H1 (cell line): ENCODE measurements around the gene TNFSF11. TPM values are rescaled to one million over a fixed set of nuclear protein-coding genes. Genes with fewer than 3 reads are reported as not detected.
A peak's percentile ranks its signal among the peaks of the same experiment; 100 is the strongest.

Source experiments
- CTCF ChIA-PET: fragments of 300-600 bp; sonication (Branson Sonifier 250); formaldehyde crosslinking; loops from one replicate; lab custom pipeline; 2021; ENCODE audit not compliant: partially characterized antibody; lab: Charles Lee
- POLR2A ChIA-PET: fragments of 300-600 bp; sonication (Branson Sonifier 250); formaldehyde crosslinking; loops from one replicate; lab custom pipeline; 2021; ENCODE audit warnings: inconsistent platforms; ENCODE audit not compliant: partially characterized antibody; lab: Charles Lee
- DNase-seq, 2 experiments: peaks; one replicate each; pipeline versions ENCODE4 v3.0.0 to v3.0.0-alpha.2; 2010 to 2022; ENCODE audit warnings: low spot score in 2 of 2, low read depth in 1 of 2, mixed read lengths in 1 of 2
- FAIRE-seq: peaks from 2 replicates; lab custom pipeline; 2011; peaks lifted over from hg19 to GRCh38; lab: Jason Lieb, UNC
- H2AFZ ChIP-seq: 2 replicates; pipeline ENCODE4 v1.8.1; 2012; ENCODE audit warnings: low read length, inconsistent platforms
- H2AK5ac ChIP-seq: 2 replicates; pipeline ENCODE4 v1.6.1; 2013; ENCODE audit warnings: low read depth, low read length
- H2BK120ac ChIP-seq: replicated peaks from 2 replicates; pipeline ENCODE3; 2013; ENCODE audit warnings: low read depth, low read length, inconsistent platforms
- H2BK12ac ChIP-seq: 2 replicates; pipeline ENCODE4 v1.6.1; 2013; ENCODE audit warnings: low read depth, low read length
- H2BK15ac ChIP-seq: 2 replicates; pipeline ENCODE4 v1.6.1; 2013; ENCODE audit warnings: low read length
- H2BK20ac ChIP-seq: 2 replicates; pipeline ENCODE4 v1.6.1; 2013; ENCODE audit warnings: low read length
- H2BK5ac ChIP-seq: 2 replicates; pipeline ENCODE4 v1.6.1; 2013; ENCODE audit warnings: low read depth, low read length
- H3K14ac ChIP-seq: 2 replicates; pipeline ENCODE4 v1.6.1; 2013; ENCODE audit warnings: inconsistent platforms; ENCODE audit not compliant: insufficient read length
- H3K18ac ChIP-seq: 2 replicates; pipeline ENCODE4 v1.6.1; 2013; ENCODE audit warnings: low read length; ENCODE audit errors: extremely low read depth
- H3K23ac ChIP-seq: 2 replicates; pipeline ENCODE4 v1.6.1; 2013; ENCODE audit warnings: inconsistent platforms; ENCODE audit not compliant: insufficient read length
- H3K23me2 ChIP-seq: 2 replicates; pipeline ENCODE4 v1.6.1; 2013; ENCODE audit warnings: low read depth, low read length
- H3K27ac ChIP-seq: 2 replicates; pipeline ENCODE4 v1.6.1; 2011; ENCODE audit warnings: low read depth, low read length, inconsistent platforms
- H3K27me3 ChIP-seq, 4 experiments: replicated peaks in 1 of 4; 1 replicate in 1 of 4; 2 replicates in 3 of 4; pipeline versions ENCODE4 v1.6.1 to v1.8.1; 2011 to 2013; ENCODE audit warnings: low read length in 3 of 4, mild to moderate bottlenecking in 3 of 4, inconsistent platforms in 2 of 4, mixed read lengths in 2 of 4, moderate library complexity in 1 of 4; ENCODE audit not compliant: control insufficient read depth in 3 of 4, insufficient read depth in 3 of 4; ENCODE audit errors: extremely low read depth in 1 of 4
- H3K36me3 ChIP-seq, 4 experiments: 2 replicates each; pipeline versions ENCODE4 v1.6.1 to v1.8.1; 2011 to 2013; ENCODE audit warnings: mild to moderate bottlenecking in 4 of 4, low read length in 3 of 4, moderate library complexity in 2 of 4, control low read depth in 1 of 4, inconsistent platforms in 1 of 4; ENCODE audit not compliant: insufficient read depth in 4 of 4, control insufficient read depth in 2 of 4
- H3K4ac ChIP-seq: replicated peaks from 2 replicates; pipeline ENCODE3; 2013; ENCODE audit warnings: low read length, low read depth, mixed read lengths, inconsistent platforms; ENCODE audit not compliant: insufficient read length
- H3K4me1 ChIP-seq, 4 experiments: replicated peaks in 1 of 4; 1 replicate in 1 of 4; 2 replicates in 3 of 4; pipeline versions ENCODE4 v1.6.1 to v1.8.1; 2011 to 2013; ENCODE audit warnings: low read length in 3 of 4, inconsistent platforms in 2 of 4, mixed read lengths in 1 of 4; ENCODE audit not compliant: insufficient read depth in 4 of 4, control insufficient read depth in 3 of 4
- H3K4me2 ChIP-seq, 2 experiments: 2 replicates each; pipeline versions ENCODE4 v1.6.1 to v1.8.1; 2011 to 2013; ENCODE audit warnings: low read depth in 2 of 2, low read length in 2 of 2, control low read depth in 1 of 2, inconsistent platforms in 1 of 2, mild to moderate bottlenecking in 1 of 2; ENCODE audit not compliant: insufficient read depth in 1 of 2
- H3K4me3 ChIP-seq, 4 experiments: fragments of 200-600, 300-600 bp in 1 of 4; sonication (generic), shearing (Covaris generic), sonication (Bioruptor Twin) in 1 of 4; 2 replicates each; pipeline versions ENCODE4 v1.5.1 to v1.8.1; 2011 to 2016; ENCODE audit warnings: low read length in 4 of 4, low read depth in 3 of 4, control low read depth in 2 of 4, inconsistent platforms in 2 of 4, mild to moderate bottlenecking in 2 of 4, mixed read lengths in 1 of 4, moderate library complexity in 1 of 4; ENCODE audit not compliant: insufficient read depth in 2 of 4; ENCODE audit errors: extremely low read depth in 1 of 4
- H3K56ac ChIP-seq: replicated peaks from 2 replicates; pipeline ENCODE3; 2013; ENCODE audit warnings: low read depth, mild to moderate bottlenecking, mixed read lengths, low read length, inconsistent platforms; ENCODE audit not compliant: insufficient read length
- H3K79me1 ChIP-seq: 2 replicates; pipeline ENCODE4 v1.6.1; 2013; ENCODE audit warnings: low read depth, low read length, control low read depth
- H3K79me2 ChIP-seq, 2 experiments: 2 replicates each; pipeline versions ENCODE4 v1.6.1 to v1.8.1; 2012 to 2013; ENCODE audit warnings: low read length in 2 of 2, mild to moderate bottlenecking in 2 of 2, inconsistent platforms in 1 of 2; ENCODE audit not compliant: insufficient read depth in 2 of 2, control insufficient read depth in 1 of 2
- H3K9ac ChIP-seq, 4 experiments: replicated peaks in 1 of 4; 1 replicate in 1 of 4; 2 replicates in 3 of 4; pipeline versions ENCODE4 v1.6.1 to v1.8.1; 2011 to 2013; ENCODE audit warnings: low read depth in 3 of 4, low read length in 3 of 4, control low read depth in 2 of 4, mild to moderate bottlenecking in 2 of 4, moderate library complexity in 2 of 4, inconsistent platforms in 1 of 4; ENCODE audit errors: extremely low read depth in 1 of 4
- H3K9me3 ChIP-seq, 2 experiments: 2 replicates each; pipeline versions ENCODE4 v1.6.1 to v1.8.1; 2012 to 2013; ENCODE audit warnings: mild to moderate bottlenecking in 2 of 2, moderate library complexity in 2 of 2, control low read depth in 1 of 2, inconsistent platforms in 1 of 2, low read depth in 1 of 2, low read length in 1 of 2, mixed read lengths in 1 of 2; ENCODE audit not compliant: insufficient read depth in 2 of 2
- H4K20me1 ChIP-seq, 2 experiments: replicated peaks in 1 of 2; 2 replicates each; pipeline versions ENCODE3 to v1.8.1; 2011 to 2013; ENCODE audit warnings: inconsistent platforms in 2 of 2, low read length in 2 of 2, mild to moderate bottlenecking in 1 of 2; ENCODE audit not compliant: insufficient read depth in 2 of 2, control insufficient read depth in 1 of 2
- H4K5ac ChIP-seq: 2 replicates; pipeline ENCODE4 v1.6.1; 2013; ENCODE audit warnings: low read length, low read depth, mixed read lengths, inconsistent platforms; ENCODE audit not compliant: insufficient read length
- H4K8ac ChIP-seq: 2 replicates; pipeline ENCODE4 v1.8.0; 2013; ENCODE audit warnings: mild to moderate bottlenecking, moderate library complexity, low read length, inconsistent platforms; ENCODE audit not compliant: insufficient read depth; ENCODE audit errors: extremely low read depth
- H4K91ac ChIP-seq: replicated peaks from 2 replicates; pipeline ENCODE3; 2013; ENCODE audit warnings: low read length, mixed read lengths, inconsistent platforms; ENCODE audit not compliant: insufficient read length
- BCL11A ChIP-seq, 2 experiments: IDR thresholded peaks; one replicate each; pipeline ENCODE4 v1.6.1; 2011; ENCODE audit warnings: low read depth in 2 of 2, low read length in 2 of 2, mild to moderate bottlenecking in 2 of 2
- CEBPB ChIP-seq: IDR thresholded peaks from 2 replicates; pipeline ENCODE4 v1.6.1; 2012; ENCODE audit warnings: low read depth, low read length
- E2F6 ChIP-seq: IDR thresholded peaks from 2 replicates; pipeline ENCODE4 v1.6.1; 2012; ENCODE audit warnings: inconsistent platforms
- EP300 ChIP-seq, 2 experiments: IDR thresholded peaks; 1 replicate in 1 of 2; 2 replicates in 1 of 2; pipeline ENCODE4 v1.6.1; 2011 to 2012; ENCODE audit warnings: low read depth in 2 of 2, low read length in 2 of 2, mild to moderate bottlenecking in 2 of 2, borderline replicate concordance in 1 of 2, inconsistent platforms in 1 of 2, moderate library complexity in 1 of 2
- GABPA ChIP-seq: IDR thresholded peaks from 2 replicates; pipeline ENCODE4 v1.6.1; 2011; ENCODE audit warnings: mild to moderate bottlenecking, low read length, moderate library complexity, borderline replicate concordance; ENCODE audit not compliant: insufficient read depth
- MAFK ChIP-seq: IDR thresholded peaks from 2 replicates; pipeline ENCODE4 v1.6.1; 2012; ENCODE audit warnings: low read depth, mild to moderate bottlenecking, improper control_type of control experiment, low read length
- SIX5 ChIP-seq: IDR thresholded peaks from 2 replicates; pipeline ENCODE4 v1.6.1; 2011; ENCODE audit warnings: mild to moderate bottlenecking, low read depth, low read length
- TBP ChIP-seq: IDR thresholded peaks from 2 replicates; pipeline ENCODE4 v1.6.1; 2011; ENCODE audit warnings: low read depth, low read length, improper control_type of control experiment
- TEAD4 ChIP-seq: IDR thresholded peaks from 2 replicates; pipeline ENCODE4 v1.6.1; 2012; ENCODE audit warnings: low read depth, low read length, inconsistent platforms, mixed read lengths
- polyA plus RNA-seq, 7 experiments: library from polyadenylated mRNA; depleted of rRNA in 3 of 7; stranded (reverse) in 5 of 7; unstranded in 2 of 7; fragments of >200 nt in 5 of 7; fragments of 200-250 nt in 2 of 7; gene quantifications; 1 replicate in 5 of 7; 2 replicates in 1 of 7; 4 replicates in 1 of 7; pipeline versions ENCODE4 v1.2.1 to v1.2.3, GENCODE V29; 2011 to 2013; ENCODE audit warnings: missing spikeins in 2 of 7, mixed read lengths in 2 of 7
- total RNA-seq: library from RNA; stranded (reverse); fragmentation: NEBNext Ultra II Directional; extraction: Animal tissue kit (Norgen Biotek cat#: 25700); gene quantifications from 2 replicates; pipeline ENCODE4 v1.2.1, GENCODE V29; 2021
- TF ChIP-seq, protein P1 (sequence below): IDR thresholded peaks from 2 replicates; pipeline ENCODE4 v1.6.1; 2011; ENCODE audit warnings: low read depth, mild to moderate bottlenecking, low read length; ENCODE audit not compliant: insufficient read depth

TNFSF11 gene
- total and polyA plus RNA-seq, 2 of the 8 experiments (the other 6 are each of a cell fraction or from before 2014, with no cell fraction given), result 9.3 to 12.0 TPM

DNA sequence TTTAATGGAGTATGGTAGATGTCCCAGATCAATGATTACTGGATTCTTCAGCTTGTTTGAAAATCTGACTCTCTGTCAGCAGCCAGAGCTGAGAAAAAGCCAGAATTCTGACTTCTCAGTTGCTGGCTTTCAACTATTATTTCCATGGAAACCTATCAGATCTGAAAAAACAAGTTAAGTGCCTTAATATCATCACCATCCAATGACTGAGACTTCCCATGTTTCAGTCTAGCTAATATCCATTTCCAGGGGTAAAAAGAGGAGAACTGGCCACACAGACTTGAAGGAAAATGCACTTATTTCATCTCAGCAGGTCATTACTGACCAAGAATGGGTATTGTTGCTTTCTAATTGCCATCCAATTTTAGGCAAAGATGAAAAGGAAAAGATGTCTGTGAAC, 75.2 kb downstream of the TNFSF11 start:
- Histone ChIP-seq H4K8ac (no peak overlapping the region), H3K4ac (no peak overlapping the region), H3K27me3 (no peaks in the 10 kb centered on the region), H3K23me2 (no peaks in the 10 kb centered on the region), H3K14ac (no peak overlapping the region), H3K4me2 (no peak overlapping the region), H3K79me1 (no peaks in the 10 kb centered on the region), H3K79me2 (no peaks in the 10 kb centered on the region), H4K20me1 (no peaks in the 10 kb centered on the region), H3K56ac (no peak overlapping the region), H2BK120ac (no peak overlapping the region), H3K36me3 (no peaks in the 10 kb centered on the region), H3K4me1 (peaks cover 0 to 2% (median 0%) of the 10 kb centered on the region in 4 experiments; a peak in 1 of 7 replicates), H3K4me3 (no peak overlapping the region), H2AK5ac (no peak overlapping the region), H2BK20ac (no peak overlapping the region), H3K9me3 (no peaks in the 10 kb centered on the region), H2BK15ac (no peak overlapping the region), H3K27ac (no peak overlapping the region), H3K18ac (no peak overlapping the region), H2BK5ac (no peak overlapping the region), H4K5ac (no peak overlapping the region), H3K23ac (no peak overlapping the region), H3K9ac (no peak overlapping the region), H2BK12ac (no peak overlapping the region), H2AFZ (peak overlapping the region; percentile 3; the same call in 1 of the 2 replicates), H4K91ac (no peak overlapping the region)
- no peak for FAIRE-seq
- POLR2A ChIA-PET, result no interaction called here
- DNase-seq, result no peak
- CTCF ChIA-PET, result interaction anchor here (0.7 kb wide), 1 partner anchor 246 kb away, joined by 3 read pairs; no protein-coding TSS in a partner anchor
- TF ChIP-seq TEAD4, result no peak
- TF ChIP-seq TBP, result no peak
- no peak for TF ChIP-seq BCL11A (IDR thresholded peaks at IDR 0.05; ENCODE audit: low read depth in 2 of 2, low read length in 2 of 2)
- no peak for TF ChIP-seq CEBPB
- TF ChIP-seq GABPA, result no peak
- TF ChIP-seq SIX5, result no peak
- TF ChIP-seq, protein P1, sequence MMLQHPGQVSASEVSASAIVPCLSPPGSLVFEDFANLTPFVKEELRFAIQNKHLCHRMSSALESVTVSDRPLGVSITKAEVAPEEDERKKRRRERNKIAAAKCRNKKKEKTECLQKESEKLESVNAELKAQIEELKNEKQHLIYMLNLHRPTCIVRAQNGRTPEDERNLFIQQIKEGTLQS, result no peak
- TF ChIP-seq MAFK, result no peak
- TF ChIP-seq EP300 (IDR thresholded peaks at IDR 0.05; ENCODE audit: borderline replicate concordance in 1 of 2, low read depth in 2 of 2, low read length in 2 of 2), result no peak
- TF ChIP-seq E2F6, result no peak
